Gastroesophageal sphincter (tissue), 3 donors: Measurements from ENCODE around the gene UVRAG.

Source experiments
- EP300 ChIP-seq: sonication (generic); formaldehyde crosslinking; IDR thresholded peaks from one replicate; pipeline ENCODE4 v1.6.1; 2017; ENCODE audit warnings: antibody characterized with exemption, mild to moderate bottlenecking
- POLR2AphosphoS5 ChIP-seq: sonication (generic); formaldehyde crosslinking; IDR thresholded peaks from one replicate; pipeline ENCODE4 v1.6.1; 2017; ENCODE audit warnings: antibody characterized with exemption
- TF ChIP-seq, protein P1 (sequence below), 4 experiments: fragments of 200-600 bp in 2 of 4; fragments of 450-650 bp in 2 of 4; sonication (generic) in 1 of 4; IDR thresholded peaks; one replicate each; pipeline ENCODE4 v1.5.1; 2017 to 2019; ENCODE audit warnings: antibody characterized with exemption in 4 of 4, mild to moderate bottlenecking in 2 of 4, moderate library complexity in 2 of 4

DNA sequence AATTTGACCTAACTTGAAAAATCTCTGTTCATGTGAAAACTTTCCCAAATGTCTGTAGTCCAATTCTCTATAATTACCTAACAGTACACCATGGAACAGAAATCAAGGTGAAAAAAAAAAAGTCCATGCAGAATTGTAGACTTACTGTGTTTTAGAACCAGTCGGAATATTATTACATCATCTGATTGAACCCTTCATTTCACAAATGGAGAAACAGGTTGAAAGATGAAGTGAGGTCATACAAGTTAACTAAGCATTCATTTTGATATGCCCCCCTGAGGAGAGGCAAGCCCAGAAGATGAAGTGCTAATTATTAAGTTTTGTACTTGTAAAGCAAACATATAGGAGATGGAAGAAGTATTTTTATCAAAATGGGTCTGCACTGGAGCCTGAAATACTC is 211.9 kb downstream of the UVRAG start:
- TF ChIP-seq EP300 (no peak), POLR2AphosphoS5 (no peak)
- TF ChIP-seq, protein P1, sequence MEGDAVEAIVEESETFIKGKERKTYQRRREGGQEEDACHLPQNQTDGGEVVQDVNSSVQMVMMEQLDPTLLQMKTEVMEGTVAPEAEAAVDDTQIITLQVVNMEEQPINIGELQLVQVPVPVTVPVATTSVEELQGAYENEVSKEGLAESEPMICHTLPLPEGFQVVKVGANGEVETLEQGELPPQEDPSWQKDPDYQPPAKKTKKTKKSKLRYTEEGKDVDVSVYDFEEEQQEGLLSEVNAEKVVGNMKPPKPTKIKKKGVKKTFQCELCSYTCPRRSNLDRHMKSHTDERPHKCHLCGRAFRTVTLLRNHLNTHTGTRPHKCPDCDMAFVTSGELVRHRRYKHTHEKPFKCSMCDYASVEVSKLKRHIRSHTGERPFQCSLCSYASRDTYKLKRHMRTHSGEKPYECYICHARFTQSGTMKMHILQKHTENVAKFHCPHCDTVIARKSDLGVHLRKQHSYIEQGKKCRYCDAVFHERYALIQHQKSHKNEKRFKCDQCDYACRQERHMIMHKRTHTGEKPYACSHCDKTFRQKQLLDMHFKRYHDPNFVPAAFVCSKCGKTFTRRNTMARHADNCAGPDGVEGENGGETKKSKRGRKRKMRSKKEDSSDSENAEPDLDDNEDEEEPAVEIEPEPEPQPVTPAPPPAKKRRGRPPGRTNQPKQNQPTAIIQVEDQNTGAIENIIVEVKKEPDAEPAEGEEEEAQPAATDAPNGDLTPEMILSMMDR (IDR thresholded peaks at IDR 0.05): no peak
